GM18511 (cell line): ENCODE results near the gene ACP6.

Experiments used
- ATAC-seq: cut with Tn5 transposase; IDR thresholded peaks from one replicate; pipeline ENCODE4 v1.9.1; 2021; ENCODE audit warnings: mild to moderate bottlenecking, moderate library complexity; ENCODE audit not compliant: unreplicated experiment

Gene ACP6

GRCh38 chr1:147652306-147652705 lies 18.0 kb downstream of the ACP6 start:
- ATAC-seq: no peak

GRCh38 chr1:147651466-147651865 lies 18.9 kb downstream of the ACP6 start:
- no peak for ATAC-seq

- ATAC-seq: no peak
These were observed 21.4 kb downstream of the ACP6 start for GRCh38 chr1:147648933-147649332.

- no peak for ATAC-seq
These were observed 22.3 kb downstream of the ACP6 start for GRCh38 chr1:147647796-147648633.

- no peak for ATAC-seq
These were observed 26.4 kb downstream of the ACP6 start for GRCh38 chr1:147643974-147644373.

GRCh38 chr1:147641695-147642592 lies 28.4 kb downstream of the ACP6 start:
- no peak for ATAC-seq

- ATAC-seq: no peak
These were observed 29.0 kb downstream of the ACP6 start for GRCh38 chr1:147641291-147641690.

- peak; percentile 98 for ATAC-seq
These were observed 29.7 kb downstream of the ACP6 start for GRCh38 chr1:147640553-147641165.

GRCh38 chr1:147636314-147636713 lies 34.0 kb downstream of the ACP6 start:
- ATAC-seq: no peak

GRCh38 chr1:147635342-147635741 lies 35.0 kb downstream of the ACP6 start:
- ATAC-seq: no peak

- ATAC-seq: no peak
These were observed 35.7 kb downstream of the ACP6 start for GRCh38 chr1:147634645-147635044.

GRCh38 chr1:147633759-147634158 lies 36.6 kb downstream of the ACP6 start:
- no peak for ATAC-seq

GRCh38 chr1:147631839-147632238 lies 38.5 kb downstream of the ACP6 start:
- ATAC-seq: no peak

GRCh38 chr1:147630447-147630846 lies 39.9 kb downstream of the ACP6 start:
- no peak for ATAC-seq

- ATAC-seq: no peak
These were observed 40.3 kb downstream of the ACP6 start for GRCh38 chr1:147630022-147630421.

- ATAC-seq: no peak
These were observed 41.9 kb downstream of the ACP6 start for GRCh38 chr1:147628441-147628840.

GRCh38 chr1:147627435-147628110 lies 42.8 kb downstream of the ACP6 start:
- peak; percentile 68 for ATAC-seq

- no peak for ATAC-seq
These were observed 43.6 kb downstream of the ACP6 start for GRCh38 chr1:147626739-147627138.

- ATAC-seq: no peak
These were observed 44.0 kb downstream of the ACP6 start for GRCh38 chr1:147626291-147626690.

GRCh38 chr1:147625362-147625995 lies 44.8 kb downstream of the ACP6 start:
- ATAC-seq: no peak
